T-helper 1 cell (primary cell): ENCODE measurements around the gene RBCK1.
"Not testable (repeated sequence)": the region's sequence is repeated elsewhere in the genome, so short reads cannot be mapped to it uniquely, and the experiment has no call there.

Experiments
- DNase-seq, 5 donors: peaks; one replicate each; pipeline ENCODE4 v3.0.0-alpha.2; 2012 to 2020

The RBCK1 gene

GRCh38 chr20:475463-476357, 67.6 kb downstream of the RBCK1 start:
- no peak for DNase-seq

- not testable (repeated sequence) for DNase-seq
Observed at GRCh38 chr20:476561-477249, 68.6 kb downstream of the RBCK1 start.

- no peak for DNase-seq
Observed at GRCh38 chr20:478010-478948, 70.2 kb downstream of the RBCK1 start.

DNA sequence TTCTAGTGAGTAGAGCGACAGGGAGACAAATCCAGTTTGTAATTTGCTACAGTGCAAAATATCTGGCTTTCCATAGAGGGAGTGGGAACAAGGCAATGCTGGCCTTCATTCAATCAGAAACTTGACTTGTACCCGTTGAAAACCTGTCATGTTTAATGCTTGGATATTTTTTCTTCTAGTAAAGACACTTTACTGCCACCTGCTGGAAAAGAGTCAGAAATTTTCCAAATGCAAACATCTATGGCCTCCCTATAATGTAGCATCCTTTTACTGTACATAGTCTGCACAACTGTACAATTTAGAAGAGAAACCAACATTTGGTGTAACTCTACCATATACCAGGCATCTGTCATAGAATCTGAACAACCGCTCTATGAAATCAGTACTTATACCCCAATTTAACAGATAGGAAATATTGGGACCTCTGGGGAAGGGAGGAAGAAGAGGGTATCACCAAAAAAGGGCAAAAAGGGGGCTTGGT, 70.9 kb downstream of the RBCK1 start:
- peak in 2 of 5 donors; percentile 35 to 72 for DNase-seq

GRCh38 chr20:479487-479886, 71.4 kb downstream of the RBCK1 start:
- no peak for DNase-seq

DNA sequence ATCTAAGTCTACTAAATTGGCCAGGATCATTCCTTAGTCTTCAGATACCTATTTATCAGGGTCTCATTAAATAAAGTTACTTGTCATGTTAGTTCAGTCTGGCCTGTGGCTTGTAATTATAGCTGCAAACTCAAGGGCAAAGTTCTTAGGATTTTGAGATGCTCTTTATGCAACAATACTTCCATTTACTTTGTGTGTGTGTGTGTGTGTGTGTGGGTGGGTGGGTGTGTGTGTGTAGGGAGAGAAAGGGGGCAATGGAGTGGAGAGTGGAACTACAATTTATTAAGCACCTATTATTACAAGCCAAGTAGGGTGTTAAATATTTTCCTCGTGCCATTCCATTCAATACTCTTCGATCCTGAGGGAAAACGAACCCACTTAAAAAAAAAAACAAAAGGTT, 71.9 kb downstream of the RBCK1 start:
- DNase-seq: no peak

DNA sequence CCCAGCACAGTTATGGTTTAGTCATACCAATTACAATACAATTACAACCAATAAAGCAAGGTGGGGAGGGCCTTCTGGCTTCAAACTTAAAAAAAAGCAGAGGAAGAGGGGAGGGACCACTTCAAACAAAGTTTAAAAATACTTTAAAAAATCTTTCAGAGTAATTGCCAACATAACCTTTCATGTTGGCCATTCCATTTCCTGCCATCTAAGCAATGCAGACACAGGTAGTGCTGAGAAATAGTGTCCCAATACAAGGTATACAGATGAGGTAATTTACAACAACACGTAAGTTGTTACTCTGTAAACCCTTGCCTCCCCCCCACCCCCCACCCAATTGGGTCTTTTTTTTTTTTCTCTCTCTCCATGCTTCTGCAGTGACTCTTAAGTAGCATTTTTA, 73.1 kb downstream of the RBCK1 start:
- DNase-seq: no peak
